Measurements from ENCODE around the gene NTSR2. TPM values are rescaled to one million over a fixed set of nuclear protein-coding genes. Genes with fewer than 3 reads are reported as not detected.
A peak's percentile ranks its signal among the peaks of the same experiment; 100 is the strongest.

NTSR2 gene
- total RNA-seq, 1 experiment from 2014 or later, result not detected

DNA sequence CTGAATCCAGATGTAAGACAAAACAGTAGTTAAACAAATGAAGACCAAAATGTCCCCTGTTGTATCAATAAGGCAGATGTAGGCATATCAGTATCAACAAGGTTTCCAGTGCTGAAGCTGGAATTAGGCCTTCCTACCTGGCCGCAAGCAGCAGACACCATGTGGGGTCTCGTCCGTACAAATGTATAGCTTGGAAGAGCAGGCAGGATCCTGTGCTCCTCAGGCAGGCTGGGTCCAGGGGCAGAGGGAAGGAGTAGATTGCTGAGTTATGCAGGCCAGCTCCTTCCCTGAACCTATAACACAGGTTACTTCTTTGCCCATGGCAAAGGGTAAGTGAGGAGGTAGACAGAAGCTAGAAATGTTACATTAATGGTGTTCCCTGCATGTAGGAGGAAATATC, 23.5 kb downstream of the NTSR2 start:
- Histone ChIP-seq H3K4me3 (ENCODE audit: low read length) (no peak overlapping the region), H3K27me3 (ENCODE audit: low read length) (peaks cover 7% of the 10 kb centered on the region; the same call in 1 of the 2 replicates), H3K36me3 (ENCODE audit: low read depth, low read length) (no peaks in the 10 kb centered on the region), H2AFZ (ENCODE audit: low read length) (no peak overlapping the region), H3F3A (ENCODE audit: low read length, unreplicated experiment) (no peaks in the 10 kb centered on the region), H3K4me2 (ENCODE audit: low read length) (no peak overlapping the region), H3K9me2 (replicated peaks; ENCODE audit: low read length) (no peaks in the 10 kb centered on the region), H4K20me1 (ENCODE audit: low read length) (no peaks in the 10 kb centered on the region), H3K9ac (ENCODE audit: low read length) (no peak overlapping the region), H3K27ac (ENCODE audit: low read length) (no peak overlapping the region), H3K79me2 (ENCODE audit: low read length) (no peaks in the 10 kb centered on the region), H3K9me3 (ENCODE audit: low read length) (no peaks in the 10 kb centered on the region), H3K4me1 (ENCODE audit: insufficient read depth, low read length) (no peaks in the 10 kb centered on the region)
- ChIA-PET CTCF (interaction anchor here (0.6 kb wide), 1 partner anchor 98 kb away, joined by 3 read pairs; no protein-coding TSS in a partner anchor), POLR2A (ENCODE audit: unreplicated experiment) (no interaction called here)
- TF ChIP-seq EZH2 (IDR thresholded peaks at IDR 0.05; ENCODE audit: low read length, unreplicated experiment) (no peak), EZH2phosphoT487 (IDR thresholded peaks at IDR 0.05; ENCODE audit: borderline replicate concordance, low read length) (no peak)
- TF ChIP-seq, protein P1, sequence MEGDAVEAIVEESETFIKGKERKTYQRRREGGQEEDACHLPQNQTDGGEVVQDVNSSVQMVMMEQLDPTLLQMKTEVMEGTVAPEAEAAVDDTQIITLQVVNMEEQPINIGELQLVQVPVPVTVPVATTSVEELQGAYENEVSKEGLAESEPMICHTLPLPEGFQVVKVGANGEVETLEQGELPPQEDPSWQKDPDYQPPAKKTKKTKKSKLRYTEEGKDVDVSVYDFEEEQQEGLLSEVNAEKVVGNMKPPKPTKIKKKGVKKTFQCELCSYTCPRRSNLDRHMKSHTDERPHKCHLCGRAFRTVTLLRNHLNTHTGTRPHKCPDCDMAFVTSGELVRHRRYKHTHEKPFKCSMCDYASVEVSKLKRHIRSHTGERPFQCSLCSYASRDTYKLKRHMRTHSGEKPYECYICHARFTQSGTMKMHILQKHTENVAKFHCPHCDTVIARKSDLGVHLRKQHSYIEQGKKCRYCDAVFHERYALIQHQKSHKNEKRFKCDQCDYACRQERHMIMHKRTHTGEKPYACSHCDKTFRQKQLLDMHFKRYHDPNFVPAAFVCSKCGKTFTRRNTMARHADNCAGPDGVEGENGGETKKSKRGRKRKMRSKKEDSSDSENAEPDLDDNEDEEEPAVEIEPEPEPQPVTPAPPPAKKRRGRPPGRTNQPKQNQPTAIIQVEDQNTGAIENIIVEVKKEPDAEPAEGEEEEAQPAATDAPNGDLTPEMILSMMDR (conservative IDR thresholded peaks at IDR 0.05; ENCODE audit: low read depth, low read length), result no peak
- no peak for ATAC-seq
- intact Hi-C loops (cut with micrococcal nuclease), result no loop called here
- DNase-seq, result no peak
- no TSS peak for BruUV-seq (replicated peaks)

DNA sequence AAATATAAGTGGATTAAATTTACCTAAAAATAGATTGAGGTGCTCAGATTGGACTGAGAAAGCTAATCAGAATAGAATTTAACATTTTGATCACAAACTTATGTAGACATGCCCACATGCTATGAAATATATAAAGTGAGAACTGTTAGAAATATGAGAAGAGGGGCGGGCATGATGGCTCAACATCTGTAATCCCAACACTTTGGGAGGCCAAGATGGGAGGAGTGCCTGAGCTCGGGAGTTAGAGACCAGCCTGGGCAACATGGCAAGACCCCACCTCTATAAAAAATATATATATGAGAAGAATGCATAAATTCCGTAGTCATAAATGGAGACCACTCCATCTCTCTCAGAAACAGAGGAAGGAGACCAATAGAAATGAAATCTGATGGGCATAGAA, 25.7 kb downstream of the NTSR2 start:
- Histone ChIP-seq H4K20me1 (ENCODE audit: low read length) (no peaks in the 10 kb centered on the region), H3K27ac (ENCODE audit: low read length) (no peak overlapping the region), H3K4me2 (ENCODE audit: low read length) (no peak overlapping the region), H3K9ac (ENCODE audit: low read length) (no peak overlapping the region), H3K4me3 (ENCODE audit: low read length) (no peak overlapping the region), H3K27me3 (ENCODE audit: low read length) (peaks cover 12% of the 10 kb centered on the region), H3K36me3 (ENCODE audit: low read depth, low read length) (no peaks in the 10 kb centered on the region), H3K9me2 (replicated peaks; ENCODE audit: low read length) (no peaks in the 10 kb centered on the region), H2AFZ (ENCODE audit: low read length) (no peak overlapping the region), H3F3A (ENCODE audit: low read length, unreplicated experiment) (no peaks in the 10 kb centered on the region), H3K4me1 (ENCODE audit: insufficient read depth, low read length) (no peaks in the 10 kb centered on the region), H3K79me2 (ENCODE audit: low read length) (no peaks in the 10 kb centered on the region), H3K9me3 (ENCODE audit: low read length) (no peaks in the 10 kb centered on the region)
- no peak for DNase-seq
- POLR2A ChIA-PET (ENCODE audit: unreplicated experiment), result no interaction called here
- no TSS peak for BruUV-seq (replicated peaks)
- CTCF ChIA-PET, result no interaction called here
- no peak for ATAC-seq
- intact Hi-C loops (cut with micrococcal nuclease), result no loop called here
- no peak for TF ChIP-seq EZH2 (IDR thresholded peaks at IDR 0.05; ENCODE audit: low read length, unreplicated experiment)
- TF ChIP-seq, protein P1 (conservative IDR thresholded peaks at IDR 0.05; ENCODE audit: low read depth, low read length), result no peak
- TF ChIP-seq EZH2phosphoT487 (IDR thresholded peaks at IDR 0.05; ENCODE audit: borderline replicate concordance, low read length), result no peak

DNA sequence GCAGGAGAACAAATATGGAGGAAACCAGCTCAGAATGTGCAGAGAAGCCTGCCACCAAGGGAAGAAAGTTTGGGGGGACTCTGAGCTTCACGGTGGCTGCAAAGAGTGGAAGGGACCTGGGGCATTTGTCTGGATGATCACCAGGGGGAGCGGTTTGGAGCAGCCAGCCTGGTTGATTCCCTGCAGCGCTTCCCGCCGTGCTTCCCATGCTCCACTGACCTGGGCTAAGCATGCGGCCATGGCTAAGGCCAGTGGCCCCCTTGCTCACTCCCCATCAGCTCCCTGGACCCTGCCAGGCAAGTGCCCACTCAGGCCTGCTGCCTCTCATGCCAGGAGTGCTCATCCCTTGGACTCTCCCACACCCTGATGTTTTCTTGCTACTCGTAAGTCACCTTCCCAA, 27.0 kb downstream of the NTSR2 start:
- H3K9ac ChIP-seq (ENCODE audit: low read length), result no peak overlapping the region
- BruUV-seq (replicated peaks), result no TSS peak
- TF ChIP-seq, protein P1 (conservative IDR thresholded peaks at IDR 0.05; ENCODE audit: low read depth, low read length), result peak; percentile 36; the same call in 1 of the 2 replicates
- TF ChIP-seq EZH2 (IDR thresholded peaks at IDR 0.05; ENCODE audit: low read length, unreplicated experiment), result no peak
- no peaks in the 10 kb centered on the region for H3K79me2 ChIP-seq (ENCODE audit: low read length)
- intact Hi-C loops (cut with micrococcal nuclease), result no loop called here
- ChIA-PET POLR2A (ENCODE audit: unreplicated experiment) (no interaction called here), CTCF (no interaction called here)
- H4K20me1 ChIP-seq (ENCODE audit: low read length), result no peaks in the 10 kb centered on the region
- H3K4me2 ChIP-seq (ENCODE audit: low read length), result no peak overlapping the region
- DNase-seq (no peak), ATAC-seq (no peak)
- no peaks in the 10 kb centered on the region for H3K36me3 ChIP-seq (ENCODE audit: low read depth, low read length)
- H3K4me3 ChIP-seq (ENCODE audit: low read length), result no peak overlapping the region
- no peaks in the 10 kb centered on the region for H3K9me2 ChIP-seq (replicated peaks; ENCODE audit: low read length)
- H3K9me3 ChIP-seq (ENCODE audit: low read length), result no peaks in the 10 kb centered on the region
- no peak overlapping the region for H2AFZ ChIP-seq (ENCODE audit: low read length)
- H3F3A ChIP-seq (ENCODE audit: low read length, unreplicated experiment), result no peaks in the 10 kb centered on the region
- H3K27me3 ChIP-seq (ENCODE audit: low read length), result peaks cover 12% of the 10 kb centered on the region
- H3K4me1 ChIP-seq (ENCODE audit: insufficient read depth, low read length), result no peaks in the 10 kb centered on the region
- H3K27ac ChIP-seq (ENCODE audit: low read length), result no peak overlapping the region

All from PC-3 (cell line).